Testis (tissue), 2 donors: ENCODE data around the gene NLRP6.

Experiments
- CTCF ChIP-seq, 3 experiments: fragments of 450-650 bp in 2 of 3; fragments of 200-600 bp in 1 of 3; sonication (generic) in 1 of 3; IDR thresholded peaks; one replicate each; pipeline ENCODE4 v1.5.1; 2016 to 2019; ENCODE audit warnings: antibody characterized with exemption in 3 of 3, mild to moderate bottlenecking in 2 of 3, moderate library complexity in 1 of 3
- POLR2A ChIP-seq: fragments of 450-650 bp; IDR thresholded peaks from one replicate; pipeline ENCODE4 v1.6.1; 2017; ENCODE audit warnings: antibody characterized with exemption, mild to moderate bottlenecking, moderate library complexity

- TF ChIP-seq CTCF (IDR thresholded peaks at IDR 0.05) (no peak), POLR2A (no peak)
These were observed 5.3 kb upstream of the NLRP6 start for GRCh38 chr11:272931-273198.
